Astrocyte (in vitro differentiated cells and primary cell): Measurements from ENCODE around the gene HAND1. TPM values are rescaled to one million over a fixed set of nuclear protein-coding genes. Genes with fewer than 3 reads are reported as not detected.
A peak's percentile ranks its signal among the peaks of the same experiment; 100 is the strongest.

Experiments used
- DNase-seq: peaks from one replicate; pipeline ENCODE4 v3.0.0-alpha.2; 2010; ENCODE audit warnings: low read depth
- FAIRE-seq: peaks from 2 replicates; lab custom pipeline; 2011; peaks lifted over from hg19 to GRCh38; lab: Jason Lieb, UNC
- H2AFZ ChIP-seq: 2 replicates; pipeline ENCODE4 v1.6.0; 2012; ENCODE audit warnings: low read depth, low read length, inconsistent platforms
- H3K27ac ChIP-seq: 2 replicates; pipeline ENCODE4 v1.5.1; 2011; ENCODE audit warnings: low read depth, low read length, inconsistent platforms
- H3K27me3 ChIP-seq: 2 replicates; pipeline ENCODE4 v1.6.0; 2011; ENCODE audit warnings: low read length, inconsistent platforms; ENCODE audit not compliant: insufficient read depth
- H3K36me3 ChIP-seq: 2 replicates; pipeline ENCODE4 v1.5.1; 2011; ENCODE audit warnings: low read length, inconsistent platforms; ENCODE audit not compliant: insufficient read depth
- H3K4me1 ChIP-seq: 2 replicates; pipeline ENCODE4 v1.5.1; 2011; ENCODE audit warnings: low read length, inconsistent platforms; ENCODE audit not compliant: insufficient read depth
- H3K4me2 ChIP-seq: 2 replicates; pipeline ENCODE4 v1.6.0; 2012; ENCODE audit warnings: low read length, inconsistent platforms
- H3K4me3 ChIP-seq: 2 replicates; pipeline ENCODE4 v1.5.1; 2011; ENCODE audit warnings: low read depth, mild to moderate bottlenecking, low read length, inconsistent platforms; ENCODE audit not compliant: insufficient read depth
- H3K79me2 ChIP-seq: 2 replicates; pipeline ENCODE4 v1.6.0; 2012; ENCODE audit warnings: mild to moderate bottlenecking, low read length, inconsistent platforms; ENCODE audit not compliant: insufficient read depth
- H3K9ac ChIP-seq: 2 replicates; pipeline ENCODE4 v1.6.0; 2012; ENCODE audit warnings: mild to moderate bottlenecking, low read length, inconsistent platforms
- H3K9me3 ChIP-seq: 2 replicates; pipeline ENCODE4 v1.5.1; 2012; ENCODE audit warnings: low read depth, mild to moderate bottlenecking, low read length, inconsistent platforms; ENCODE audit not compliant: insufficient read depth
- H4K20me1 ChIP-seq: 2 replicates; pipeline ENCODE4 v1.6.0; 2012; ENCODE audit warnings: low read length, inconsistent platforms; ENCODE audit not compliant: insufficient read depth
- H3K27ac Mint-ChIP-seq: one replicate; pipeline ENCODE4 v1.8.0; 2021; ENCODE audit warnings: mild to moderate bottlenecking, mixed read lengths; ENCODE audit not compliant: unreplicated experiment
- H3K27me3 Mint-ChIP-seq: one replicate; pipeline ENCODE4 v1.8.0; 2021; ENCODE audit warnings: low read depth, mixed read lengths; ENCODE audit not compliant: unreplicated experiment
- H3K36me3 Mint-ChIP-seq: one replicate; pipeline ENCODE4 v1.8.0; 2021; ENCODE audit warnings: low read depth, mixed read lengths; ENCODE audit not compliant: unreplicated experiment
- H3K4me1 Mint-ChIP-seq: one replicate; pipeline ENCODE4 v1.8.0; 2021; ENCODE audit warnings: low read depth, mixed read lengths; ENCODE audit not compliant: unreplicated experiment
- H3K4me3 Mint-ChIP-seq: one replicate; pipeline ENCODE4 v1.8.0; 2021; ENCODE audit warnings: mild to moderate bottlenecking, moderate library complexity, mixed read lengths; ENCODE audit not compliant: unreplicated experiment
- H3K9me3 Mint-ChIP-seq: one replicate; pipeline ENCODE4 v1.8.0; 2021; ENCODE audit warnings: mild to moderate bottlenecking, mixed read lengths; ENCODE audit not compliant: unreplicated experiment
- EZH2 ChIP-seq: IDR thresholded peaks from 2 replicates; pipeline ENCODE4 v1.6.1; 2012; ENCODE audit warnings: mild to moderate bottlenecking, low read length, inconsistent platforms; ENCODE audit not compliant: insufficient read depth
- total RNA-seq: library from RNA; stranded (reverse); gene quantifications from 2 replicates; pipeline ENCODE4 v1.2.1, GENCODE V29; 2021
- TF ChIP-seq, protein P1 (sequence below): IDR thresholded peaks from 2 replicates; pipeline ENCODE4 v1.5.1; 2011; ENCODE audit warnings: low read depth, mild to moderate bottlenecking, inconsistent platforms, low read length, moderate library complexity; ENCODE audit not compliant: insufficient read depth

The HAND1 gene
- total RNA-seq, 1 donor from 2014 or later = not detected

DNA sequence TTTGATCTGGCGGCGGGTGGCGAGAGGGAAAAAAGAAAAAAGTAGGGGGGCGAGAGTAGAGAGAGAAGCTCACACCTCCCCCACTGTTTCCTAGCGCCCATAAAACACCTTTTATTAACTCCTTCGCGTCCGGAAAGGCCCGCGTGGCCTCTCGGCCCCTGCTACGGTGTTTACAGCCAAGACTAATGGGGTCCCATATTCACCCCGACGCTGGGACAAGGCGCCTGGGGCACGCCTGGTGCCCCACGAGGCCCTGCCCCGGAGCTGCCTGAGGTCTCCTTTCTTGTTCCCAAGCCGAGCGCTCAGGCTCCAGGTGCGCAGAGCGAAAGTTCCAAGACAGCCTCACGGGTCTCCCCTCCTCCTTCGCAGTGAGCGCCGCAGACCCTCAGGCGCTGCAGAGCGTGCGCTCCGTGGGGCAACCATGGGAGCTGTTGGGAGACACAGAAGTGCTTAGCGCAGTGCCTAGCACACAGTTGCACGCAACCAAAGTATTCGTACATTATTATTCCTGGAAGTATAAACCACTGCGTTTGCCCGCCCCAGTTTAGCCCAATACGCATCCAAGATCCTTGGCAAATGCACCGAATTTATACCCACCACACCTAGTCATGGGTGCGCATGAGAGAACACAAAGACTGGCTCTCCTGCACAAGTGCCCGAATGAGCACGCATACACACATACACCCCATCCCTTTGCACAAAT is 4.3 kb downstream of the HAND1 start:
- no peaks in the 10 kb centered on the region for H3K79me2 ChIP-seq
- H3K27ac ChIP-seq = no peak overlapping the region
- H4K20me1 ChIP-seq = peaks cover 27% of the 10 kb centered on the region
- no peak overlapping the region for H2AFZ ChIP-seq
- FAIRE-seq (no peak), DNase-seq (no peak)
- H3K36me3 ChIP-seq = no peaks in the 10 kb centered on the region
- H3K9ac ChIP-seq = no peak overlapping the region
- peak overlapping the region; percentile 8 for H3K4me2 ChIP-seq
- TF ChIP-seq, protein P1, sequence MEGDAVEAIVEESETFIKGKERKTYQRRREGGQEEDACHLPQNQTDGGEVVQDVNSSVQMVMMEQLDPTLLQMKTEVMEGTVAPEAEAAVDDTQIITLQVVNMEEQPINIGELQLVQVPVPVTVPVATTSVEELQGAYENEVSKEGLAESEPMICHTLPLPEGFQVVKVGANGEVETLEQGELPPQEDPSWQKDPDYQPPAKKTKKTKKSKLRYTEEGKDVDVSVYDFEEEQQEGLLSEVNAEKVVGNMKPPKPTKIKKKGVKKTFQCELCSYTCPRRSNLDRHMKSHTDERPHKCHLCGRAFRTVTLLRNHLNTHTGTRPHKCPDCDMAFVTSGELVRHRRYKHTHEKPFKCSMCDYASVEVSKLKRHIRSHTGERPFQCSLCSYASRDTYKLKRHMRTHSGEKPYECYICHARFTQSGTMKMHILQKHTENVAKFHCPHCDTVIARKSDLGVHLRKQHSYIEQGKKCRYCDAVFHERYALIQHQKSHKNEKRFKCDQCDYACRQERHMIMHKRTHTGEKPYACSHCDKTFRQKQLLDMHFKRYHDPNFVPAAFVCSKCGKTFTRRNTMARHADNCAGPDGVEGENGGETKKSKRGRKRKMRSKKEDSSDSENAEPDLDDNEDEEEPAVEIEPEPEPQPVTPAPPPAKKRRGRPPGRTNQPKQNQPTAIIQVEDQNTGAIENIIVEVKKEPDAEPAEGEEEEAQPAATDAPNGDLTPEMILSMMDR = no peak
- peak; percentile 92 for TF ChIP-seq EZH2
- Mint-ChIP-seq H3K27me3 (peaks cover 84% of the 10 kb centered on the region), H3K4me3 (no peak overlapping the region), H3K9me3 (peaks cover 15% of the 10 kb centered on the region), H3K27ac (no peak overlapping the region), H3K36me3 (peaks cover 2% of the 10 kb centered on the region), H3K4me1 (peaks cover 5% of the 10 kb centered on the region)
- H3K27me3 ChIP-seq = peaks cover 96% of the 10 kb centered on the region
- no peaks in the 10 kb centered on the region for H3K9me3 ChIP-seq
- no peak overlapping the region for H3K4me3 ChIP-seq
- H3K4me1 ChIP-seq = peaks cover 7% of the 10 kb centered on the region

DNA sequence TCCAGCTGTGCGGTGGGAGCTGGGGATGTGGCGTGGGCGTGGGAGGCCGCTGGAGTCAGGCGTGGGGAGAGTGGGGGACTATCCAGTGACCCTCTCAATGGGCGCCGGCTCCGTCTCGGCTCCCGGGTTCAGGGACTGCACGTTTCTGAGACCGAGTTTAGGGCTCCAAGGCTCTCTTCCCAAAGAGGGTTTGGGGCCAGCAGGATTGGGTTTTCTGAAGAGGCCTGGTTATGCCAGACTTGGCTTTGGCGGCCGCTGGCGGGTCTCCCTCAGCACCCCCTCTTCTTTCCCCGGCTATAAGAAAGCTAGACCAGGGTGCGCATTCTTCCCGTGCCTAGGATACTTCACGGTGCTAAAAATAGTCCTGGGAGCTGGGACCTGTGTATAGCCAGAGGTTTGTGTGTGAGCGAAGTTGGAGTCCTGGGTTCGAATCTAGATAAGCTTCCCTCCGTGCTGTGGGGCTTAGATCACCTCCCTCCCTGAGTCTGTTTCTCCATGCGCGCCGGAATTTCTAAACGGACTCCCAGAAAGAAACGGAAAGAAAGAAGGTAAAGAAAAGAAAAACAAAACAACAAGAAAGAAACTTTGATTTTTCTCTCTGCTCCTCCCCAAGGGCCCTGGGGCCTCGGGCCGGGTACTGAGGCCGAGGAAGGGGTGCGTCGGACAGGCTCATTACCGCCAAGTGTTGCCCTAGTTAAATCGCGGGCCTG is 5.0 kb downstream of the HAND1 start:
- Mint-ChIP-seq H3K36me3 (peaks cover 2% of the 10 kb centered on the region), H3K4me1 (peaks cover 5% of the 10 kb centered on the region), H3K27ac (peak overlapping the region; percentile 41), H3K9me3 (peaks cover 15% of the 10 kb centered on the region), H3K4me3 (no peak overlapping the region), H3K27me3 (peaks cover 85% of the 10 kb centered on the region)
- no peak overlapping the region for H3K27ac ChIP-seq
- peak overlapping the region; percentile 8 for H3K4me2 ChIP-seq
- H3K4me3 ChIP-seq = no peak overlapping the region
- H3K9me3 ChIP-seq = no peaks in the 10 kb centered on the region
- H4K20me1 ChIP-seq = peaks cover 27% of the 10 kb centered on the region
- H3K79me2 ChIP-seq = no peaks in the 10 kb centered on the region
- TF ChIP-seq, protein P1 = no peak
- TF ChIP-seq EZH2 = peak; percentile 91
- H2AFZ ChIP-seq = no peak overlapping the region
- H3K27me3 ChIP-seq = peaks cover 90% of the 10 kb centered on the region
- DNase-seq (peak; percentile 6), FAIRE-seq (peak; percentile 41)
- peaks cover 7% of the 10 kb centered on the region for H3K4me1 ChIP-seq
- no peaks in the 10 kb centered on the region for H3K36me3 ChIP-seq
- H3K9ac ChIP-seq = no peak overlapping the region
